GM12878 (cell line): ENCODE measurements around the gene ECI1. TPM values are rescaled to one million over a fixed set of nuclear protein-coding genes. Genes with fewer than 3 reads are reported as not detected.

Source experiments
- ATF2 ChIP-seq: IDR thresholded peaks from 2 replicates; pipeline ENCODE4 v1.6.1; 2012; ENCODE audit warnings: low read length, inconsistent platforms
- ATF7 ChIP-seq: fragments of 450-650 bp; IDR thresholded peaks from 2 replicates; pipeline ENCODE4 v1.6.1; 2016; ENCODE audit warnings: low read depth, mild to moderate bottlenecking
- BCL11A ChIP-seq: IDR thresholded peaks from 2 replicates; pipeline ENCODE4 v1.6.1; 2011; ENCODE audit warnings: low read depth, low read length
- BCLAF1 ChIP-seq: fragments of 450-650 bp; IDR thresholded peaks from 2 replicates; pipeline ENCODE4 v1.6.1; 2017; ENCODE audit warnings: antibody characterized with exemption, mild to moderate bottlenecking, moderate library complexity
- BMI1 ChIP-seq: fragments of 450-650 bp; IDR thresholded peaks from 2 replicates; pipeline ENCODE4 v1.6.1; 2016; ENCODE audit warnings: mild to moderate bottlenecking, moderate library complexity, borderline replicate concordance
- CREB1 ChIP-seq: IDR thresholded peaks from 2 replicates; pipeline ENCODE4 v1.6.1; 2012; ENCODE audit warnings: low read depth, mild to moderate bottlenecking, inconsistent platforms
- DPF2 ChIP-seq: fragments of 450-650 bp; IDR thresholded peaks from 2 replicates; pipeline ENCODE4 v1.6.1; 2017; ENCODE audit warnings: mild to moderate bottlenecking
- HDAC6 ChIP-seq: fragments of 200-600 bp; sonication (generic); IDR thresholded peaks from one replicate; pipeline ENCODE4 v1.8.0; 2017; ENCODE audit warnings: antibody characterized with exemption; ENCODE audit not compliant: unreplicated experiment
- MEF2A ChIP-seq: IDR thresholded peaks from 2 replicates; pipeline ENCODE4 v1.6.1; 2011; ENCODE audit warnings: low read depth, mild to moderate bottlenecking, low read length, moderate library complexity; ENCODE audit not compliant: insufficient read depth
- NR2F1 ChIP-seq: fragments of 450-650 bp; conservative IDR thresholded peaks from 2 replicates; pipeline ENCODE4 v1.6.1; 2017; ENCODE audit warnings: mild to moderate bottlenecking
- RAD51 ChIP-seq: fragments of 450-650 bp; IDR thresholded peaks from 2 replicates; pipeline ENCODE4 v1.6.1; 2016; ENCODE audit warnings: moderate library complexity, mild to moderate bottlenecking, inconsistent platforms
- RELB ChIP-seq: fragments of 450-650 bp; IDR thresholded peaks from 2 replicates; pipeline ENCODE4 v1.6.1; 2017; ENCODE audit warnings: low read depth, mild to moderate bottlenecking, moderate library complexity
- RFX5 ChIP-seq: IDR thresholded peaks from 2 replicates; pipeline ENCODE4 v1.6.1; 2011; ENCODE audit warnings: low read depth, low read length, improper control_type of control experiment
- SREBF1 ChIP-seq: IDR thresholded peaks from 2 replicates; pipeline ENCODE4 v1.6.1; 2012; ENCODE audit warnings: mild to moderate bottlenecking, low read length
- SRF ChIP-seq, 2 experiments: IDR thresholded peaks; 2 replicates each; pipeline ENCODE4 v1.6.1; 2011; ENCODE audit warnings: low read depth in 2 of 2, low read length in 2 of 2, mild to moderate bottlenecking in 1 of 2, moderate library complexity in 1 of 2
- STAT1 ChIP-seq: fragments of 450-650 bp; conservative IDR thresholded peaks from 2 replicates; pipeline ENCODE4 v1.6.1; 2014; ENCODE audit warnings: antibody characterized with exemption, mild to moderate bottlenecking
- STAT3 ChIP-seq: IDR thresholded peaks from 2 replicates; pipeline ENCODE4 v1.6.1; 2011; ENCODE audit warnings: low read depth, low read length, improper control_type of control experiment
- SUPT20H ChIP-seq: IDR thresholded peaks from 2 replicates; pipeline ENCODE4 v1.6.1; 2011; ENCODE audit warnings: low read depth, mild to moderate bottlenecking, low read length, moderate library complexity, borderline replicate concordance; ENCODE audit not compliant: control insufficient read depth
- TCF12 ChIP-seq: IDR thresholded peaks from 2 replicates; pipeline ENCODE4 v1.6.1; 2011; ENCODE audit warnings: low read depth, mild to moderate bottlenecking, low read length
- WRNIP1 ChIP-seq: IDR thresholded peaks from 2 replicates; pipeline ENCODE4 v1.6.1; 2011; ENCODE audit warnings: low read depth, low read length, improper control_type of control experiment, borderline replicate concordance
- YBX1 ChIP-seq: fragments of 450-650 bp; IDR thresholded peaks from 2 replicates; pipeline ENCODE4 v1.6.1; 2016; ENCODE audit warnings: antibody characterized with exemption
- ZBTB11 ChIP-seq: fragments of 450-650 bp; formaldehyde crosslinking; IDR thresholded peaks from 2 replicates; pipeline ENCODE4 v1.5.0; 2022; ENCODE audit warnings: mild to moderate bottlenecking, missing genetic modification characterization
- polyA plus RNA-seq, 11 experiments: library from polyadenylated mRNA; depleted of rRNA in 4 of 11; unstranded in 6 of 11; stranded (reverse) in 5 of 11; fragments of >200 nt; fragmentation: Nextera tagmentation in 4 of 11; fragmentation: Illumina TruSeq in 1 of 11; extraction: Ambion mirVana in 4 of 11; extraction: Trizol in 1 of 11; gene quantifications; 1 replicate in 1 of 11; 2 replicates in 10 of 11; pipeline versions ENCODE4 v1.2.1 to v1.2.3, GENCODE V29; 2011 to 2016; ENCODE audit warnings: inconsistent platforms in 2 of 11, missing spikeins in 2 of 11, low read depth in 1 of 11
- total RNA-seq, 4 experiments: library from RNA; depleted of rRNA in 3 of 4; stranded (reverse); fragments of >200 nt in 3 of 4; fragmentation: Illumina TruSeq in 1 of 4; extraction: Trizol in 1 of 4; gene quantifications; 2 replicates each; pipeline versions ENCODE4 v1.2.1 to v1.2.3, GENCODE V29; 2013 to 2021

ECI1 gene
- total and polyA plus RNA-seq, 10 of the 15 experiments (the other 5 are each of a cell fraction or from before 2014, with no cell fraction given), result 2.2 to 82.1 (median 24.8) TPM

GRCh38 chr16:2205104-2205966, 46.1 kb downstream of the ECI1 start, which contains the start of gene MLST8 (continued):
- TF ChIP-seq ZBTB11 (CRISPR knock-in tag) (no peak), STAT1 (0 out of 2 replicates have a peak, but pooled peaks have one; percentile 23), MEF2A (no peak), YBX1 (no peak), RELB (peak; percentile 86; the same call in 1 of the 2 replicates), ATF2 (no peak), RAD51 (peak; percentile 41; the same call in 1 of the 2 replicates), SUPT20H (no peak), TCF12 (no peak), WRNIP1 (no peak), CREB1 (peak; percentile 56), HDAC6 (no peak), BMI1 (no peak), SREBF1 (peak; percentile 90), STAT3 (no peak), BCL11A (no peak), DPF2 (peak; percentile 39), RFX5 (no peak), NR2F1 (peak; percentile 93), ATF7 (peak; percentile 95), SRF (IDR thresholded peaks at IDR 0.05; ENCODE audit: low read depth in 2 of 2, low read length in 2 of 2) (peak; percentile 96 to 99), BCLAF1 (peak; percentile 87)
